OCI-LY3 (cell line): Measurements from ENCODE around the gene FCHO1.

Experiments used
- EZH2phosphoT487 ChIP-seq: fragments of 200-600 bp; shearing (Covaris generic); IDR thresholded peaks from 2 replicates; pipeline ENCODE4 v1.6.1; 2018; ENCODE audit warnings: antibody characterized with exemption, mixed run types, low read depth
- TF ChIP-seq, protein P1 (sequence below): fragments of 200-600, 300-600 bp; sonication (generic); IDR thresholded peaks from 2 replicates; pipeline ENCODE4 v1.5.1; 2014; ENCODE audit warnings: antibody characterized with exemption, low read length, low read depth

DNA sequence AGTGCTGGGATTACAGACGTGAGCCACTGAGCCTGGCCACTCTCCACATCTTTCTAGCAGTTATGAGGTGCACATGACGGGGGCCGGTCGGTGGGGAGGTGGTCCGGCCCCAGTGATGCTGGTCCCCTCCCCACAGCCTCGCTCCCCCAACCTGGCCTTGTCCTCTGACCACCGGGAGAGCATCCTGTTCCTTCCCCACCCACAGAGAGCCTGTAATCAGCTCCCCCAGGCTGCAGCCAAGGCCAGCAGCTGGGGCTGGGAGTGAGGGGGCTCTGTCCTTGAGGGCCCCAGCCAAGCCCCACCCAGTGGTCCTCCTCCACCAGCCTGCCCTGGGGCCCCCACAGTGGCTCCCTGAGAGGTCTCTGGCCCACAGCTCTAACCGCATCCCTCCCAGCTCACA lies 73.1 kb downstream of the FCHO1 start:
- TF ChIP-seq, protein P1, sequence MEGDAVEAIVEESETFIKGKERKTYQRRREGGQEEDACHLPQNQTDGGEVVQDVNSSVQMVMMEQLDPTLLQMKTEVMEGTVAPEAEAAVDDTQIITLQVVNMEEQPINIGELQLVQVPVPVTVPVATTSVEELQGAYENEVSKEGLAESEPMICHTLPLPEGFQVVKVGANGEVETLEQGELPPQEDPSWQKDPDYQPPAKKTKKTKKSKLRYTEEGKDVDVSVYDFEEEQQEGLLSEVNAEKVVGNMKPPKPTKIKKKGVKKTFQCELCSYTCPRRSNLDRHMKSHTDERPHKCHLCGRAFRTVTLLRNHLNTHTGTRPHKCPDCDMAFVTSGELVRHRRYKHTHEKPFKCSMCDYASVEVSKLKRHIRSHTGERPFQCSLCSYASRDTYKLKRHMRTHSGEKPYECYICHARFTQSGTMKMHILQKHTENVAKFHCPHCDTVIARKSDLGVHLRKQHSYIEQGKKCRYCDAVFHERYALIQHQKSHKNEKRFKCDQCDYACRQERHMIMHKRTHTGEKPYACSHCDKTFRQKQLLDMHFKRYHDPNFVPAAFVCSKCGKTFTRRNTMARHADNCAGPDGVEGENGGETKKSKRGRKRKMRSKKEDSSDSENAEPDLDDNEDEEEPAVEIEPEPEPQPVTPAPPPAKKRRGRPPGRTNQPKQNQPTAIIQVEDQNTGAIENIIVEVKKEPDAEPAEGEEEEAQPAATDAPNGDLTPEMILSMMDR = no peak
- TF ChIP-seq EZH2phosphoT487 = no peak
